CD4-positive, alpha-beta T cell (primary cell): ENCODE data around the gene TBC1D2B. TPM values are rescaled to one million over a fixed set of nuclear protein-coding genes. Genes with fewer than 3 reads are reported as not detected.
A peak's percentile ranks its signal among the peaks of the same experiment; 100 is the strongest.

Experiments
- ATAC-seq: fragments of 200-7000 bp; cut with Tn5 transposase; one replicate; pipeline ENCODE4 v1.10.0; 2022; ENCODE audit warnings: mild to moderate bottlenecking; ENCODE audit not compliant: poor library complexity
- CTCF ChIA-PET: fragments of 350-600 bp; sonication (Branson Sonifier 250); formaldehyde crosslinking; loops from one replicate; lab custom pipeline; 2021; ENCODE audit warnings: antibody characterized with exemption, inconsistent platforms; lab: Charles Lee
- POLR2A ChIA-PET: fragments of 350-600 bp; sonication (Branson Sonifier 250); formaldehyde crosslinking; loops from one replicate; lab custom pipeline; 2021; ENCODE audit warnings: antibody characterized with exemption, inconsistent platforms; lab: Charles Lee
- DNase-seq, 14 experiments: peaks; one replicate each; pipeline ENCODE4 v3.0.0-alpha.2; 2013 to 2020; ENCODE audit warnings: mixed read lengths in 2 of 14
- H3K27ac ChIP-seq, 2 donors: one replicate each; pipeline versions ENCODE4 v1.5.1 to v1.7.0; 2013; ENCODE audit warnings: low read length in 2 of 2, low read depth in 1 of 2, mild to moderate bottlenecking in 1 of 2
- H3K27me3 ChIP-seq, 2 experiments: 1 replicate in 1 of 2; 2 replicates in 1 of 2; pipeline versions ENCODE4 v1.6.1 to v1.7.0; 2013; ENCODE audit warnings: low read length in 2 of 2, control low read depth in 1 of 2, mild to moderate bottlenecking in 1 of 2, moderate library complexity in 1 of 2; ENCODE audit not compliant: insufficient read depth in 2 of 2, control insufficient read depth in 1 of 2
- H3K36me3 ChIP-seq: one replicate; pipeline ENCODE4 v1.6.1; 2013; ENCODE audit warnings: low read length, control low read depth; ENCODE audit not compliant: insufficient read depth
- H3K4me1 ChIP-seq: one replicate; pipeline ENCODE4 v1.6.1; 2013; ENCODE audit warnings: low read length, control low read depth; ENCODE audit not compliant: insufficient read depth
- H3K4me3 ChIP-seq: one replicate; pipeline ENCODE4 v1.5.1; 2013; ENCODE audit warnings: mild to moderate bottlenecking, low read length, moderate library complexity
- H3K9me3 ChIP-seq, 2 experiments: 1 replicate in 1 of 2; 2 replicates in 1 of 2; pipeline versions ENCODE4 v1.6.1 to v1.7.0; 2013; ENCODE audit warnings: low read length in 2 of 2, mild to moderate bottlenecking in 2 of 2, control low read depth in 1 of 2, moderate library complexity in 1 of 2; ENCODE audit not compliant: control insufficient read depth in 1 of 2, insufficient read depth in 1 of 2
- H3K27ac Mint-ChIP-seq: one replicate; pipeline ENCODE4 v1.8.0; 2020; ENCODE audit warnings: mixed read lengths
- H3K27me3 Mint-ChIP-seq: one replicate; pipeline ENCODE4 v1.8.0; 2021; ENCODE audit warnings: mixed read lengths
- H3K36me3 Mint-ChIP-seq: one replicate; pipeline ENCODE4 v1.8.0; 2021; ENCODE audit warnings: low read depth, mixed read lengths
- H3K4me1 Mint-ChIP-seq: one replicate; pipeline ENCODE4 v1.8.0; 2021; ENCODE audit warnings: low read depth, mixed read lengths
- H3K4me3 Mint-ChIP-seq: one replicate; pipeline ENCODE4 v1.8.0; 2020; ENCODE audit warnings: mild to moderate bottlenecking, mixed read lengths
- H3K9me3 Mint-ChIP-seq: one replicate; pipeline ENCODE4 v1.8.0; 2020; ENCODE audit warnings: mixed read lengths
- intact Hi-C, 2 experiments: fragments of 100-400 bp; cut with DNase I in 1 of 2; cut with micrococcal nuclease in 1 of 2; formaldehyde crosslinking; loops; one replicate each; pipeline versions ENCODE4 v1.15.1 to v1.9.0; 2023 to 2025; cut with DNase I, micrococcal nuclease
- total RNA-seq, 174 experiments: library from RNA in 2 of 174; stranded (reverse) in 2 of 174; gene quantifications; one replicate each; pipeline ENCODE4 v1.2.3 and lab custom pipeline; 2021 to 2026
- TF ChIP-seq, protein P1 (sequence below): fragments of 200-600 bp; IDR thresholded peaks from one replicate; pipeline ENCODE4 v1.8.0; 2022; ENCODE audit warnings: antibody characterized with exemption, mild to moderate bottlenecking

TBC1D2B gene
- total RNA-seq, 2 experiments from 2014 or later: 89.3 to 97.6 TPM

DNA sequence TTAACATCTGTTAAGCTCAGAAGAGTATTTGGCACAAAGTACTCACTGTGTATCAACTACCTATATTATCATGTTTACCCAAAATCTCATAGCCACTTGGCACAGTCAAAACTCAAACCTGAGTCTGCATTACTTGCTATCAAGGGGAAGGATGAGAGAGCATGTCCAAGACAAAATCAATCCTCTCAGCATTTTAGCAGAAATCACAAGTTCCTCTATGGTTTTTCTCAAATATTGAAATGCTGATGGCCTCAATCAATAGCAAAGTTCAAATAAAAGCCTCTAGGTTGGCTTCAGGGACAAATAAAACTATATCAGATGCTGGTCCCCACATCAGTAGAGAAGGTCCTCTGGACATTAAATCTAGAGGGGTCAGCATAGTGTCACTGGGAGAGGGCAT is 14.3 kb downstream of the TBC1D2B start:
- H3K9me3 Mint-ChIP-seq: no peaks in the 10 kb centered on the region
- Histone ChIP-seq H3K27ac (no peak overlapping the region), H3K4me1 (peaks cover 85% of the 10 kb centered on the region), H3K36me3 (no peaks in the 10 kb centered on the region), H3K9me3 (no peaks in the 10 kb centered on the region), H3K27me3 (no peaks in the 10 kb centered on the region), H3K4me3 (no peak overlapping the region)
- no peaks in the 10 kb centered on the region for H3K27me3 Mint-ChIP-seq
- DNase-seq: no peak
- ChIA-PET POLR2A (interaction anchor here (2.0 to 3.7 kb wide), 4 partner anchors 9 to 28 kb away, joined by 15 to 40 read pairs (median 18); no protein-coding TSS in a partner anchor), CTCF (interaction anchor here (1.1 to 2.4 kb wide), 4 partner anchors 8 to 45 kb away, joined by 3 to 9 read pairs (median 9); no protein-coding TSS in a partner anchor)
- H3K36me3 Mint-ChIP-seq: no peaks in the 10 kb centered on the region
- peaks cover 24% of the 10 kb centered on the region for H3K4me1 Mint-ChIP-seq
- no peak for ATAC-seq
- intact Hi-C loops: no loop called here
- TF ChIP-seq, protein P1, sequence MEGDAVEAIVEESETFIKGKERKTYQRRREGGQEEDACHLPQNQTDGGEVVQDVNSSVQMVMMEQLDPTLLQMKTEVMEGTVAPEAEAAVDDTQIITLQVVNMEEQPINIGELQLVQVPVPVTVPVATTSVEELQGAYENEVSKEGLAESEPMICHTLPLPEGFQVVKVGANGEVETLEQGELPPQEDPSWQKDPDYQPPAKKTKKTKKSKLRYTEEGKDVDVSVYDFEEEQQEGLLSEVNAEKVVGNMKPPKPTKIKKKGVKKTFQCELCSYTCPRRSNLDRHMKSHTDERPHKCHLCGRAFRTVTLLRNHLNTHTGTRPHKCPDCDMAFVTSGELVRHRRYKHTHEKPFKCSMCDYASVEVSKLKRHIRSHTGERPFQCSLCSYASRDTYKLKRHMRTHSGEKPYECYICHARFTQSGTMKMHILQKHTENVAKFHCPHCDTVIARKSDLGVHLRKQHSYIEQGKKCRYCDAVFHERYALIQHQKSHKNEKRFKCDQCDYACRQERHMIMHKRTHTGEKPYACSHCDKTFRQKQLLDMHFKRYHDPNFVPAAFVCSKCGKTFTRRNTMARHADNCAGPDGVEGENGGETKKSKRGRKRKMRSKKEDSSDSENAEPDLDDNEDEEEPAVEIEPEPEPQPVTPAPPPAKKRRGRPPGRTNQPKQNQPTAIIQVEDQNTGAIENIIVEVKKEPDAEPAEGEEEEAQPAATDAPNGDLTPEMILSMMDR: no peak
- no peak overlapping the region for H3K27ac Mint-ChIP-seq
- no peak overlapping the region for H3K4me3 Mint-ChIP-seq

DNA sequence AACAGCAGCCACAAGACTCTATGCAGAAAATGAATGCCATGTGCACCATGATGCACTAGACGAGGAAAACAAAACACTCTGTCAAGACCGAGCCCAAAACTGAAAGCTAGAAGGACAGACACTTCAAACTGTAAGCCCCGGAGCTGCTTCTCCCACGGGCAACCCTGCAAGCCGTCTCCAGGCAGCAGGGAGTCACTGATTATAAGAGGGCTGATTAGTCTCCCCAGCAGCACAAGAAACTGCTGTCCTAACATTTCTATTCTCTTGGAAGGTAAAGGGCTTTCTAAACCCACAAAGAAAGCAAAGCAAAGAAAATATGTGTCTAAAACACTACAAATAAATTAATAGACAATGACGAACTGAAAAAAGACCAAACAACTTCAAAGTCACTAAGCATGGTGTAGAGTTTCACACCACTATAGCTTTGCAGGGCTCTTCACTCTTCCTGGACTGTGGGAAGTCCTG is 15.5 kb downstream of the TBC1D2B start:
- ChIA-PET POLR2A (interaction anchor here (0.9 to 3.7 kb wide), 6 partner anchors 10 to 27 kb away, joined by 3 to 40 read pairs (median 16); no protein-coding TSS in a partner anchor), CTCF (interaction anchor here (1.1 to 2.4 kb wide), 5 partner anchors 10 to 46 kb away, joined by 3 to 9 read pairs (median 9); no protein-coding TSS in a partner anchor)
- peak in 7 of 14 experiments; percentile 29 to 70 (median 53) for DNase-seq
- TF ChIP-seq, protein P1: no peak
- Mint-ChIP-seq H3K4me1 (peaks cover 35% of the 10 kb centered on the region), H3K27ac (no peak overlapping the region), H3K4me3 (peak overlapping the region; percentile 79), H3K27me3 (no peaks in the 10 kb centered on the region), H3K36me3 (no peaks in the 10 kb centered on the region), H3K9me3 (no peaks in the 10 kb centered on the region)
- no peaks in the 10 kb centered on the region for H3K27me3 ChIP-seq
- intact Hi-C loops: no loop called here
- ATAC-seq: peak; percentile 80
- H3K4me3 ChIP-seq: peak overlapping the region; percentile 35
- H3K27ac ChIP-seq: peak overlapping the region; percentile 27 to 43
- H3K4me1 ChIP-seq: peaks cover 87% of the 10 kb centered on the region
- H3K9me3 ChIP-seq: no peaks in the 10 kb centered on the region
- no peaks in the 10 kb centered on the region for H3K36me3 ChIP-seq

DNA sequence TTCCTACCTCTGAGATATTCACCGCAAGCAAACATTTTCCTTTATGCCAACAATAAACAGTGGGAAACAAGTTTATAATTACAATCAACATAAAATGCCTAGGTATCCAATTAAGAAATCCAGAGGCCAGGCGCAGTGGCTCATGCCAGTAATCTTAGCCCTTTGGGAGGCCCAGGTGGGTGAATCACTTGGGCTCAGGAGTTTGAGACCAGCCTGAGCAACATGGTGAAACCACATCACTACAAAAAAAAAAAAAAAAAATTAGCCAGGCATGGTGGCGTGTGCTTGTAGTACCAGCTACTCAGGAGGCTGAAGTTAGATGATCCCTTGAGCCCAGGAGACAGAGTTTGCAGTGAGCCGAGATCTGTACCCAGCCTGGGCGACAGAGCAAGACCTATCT is 17.3 kb downstream of the TBC1D2B start:
- Mint-ChIP-seq H3K27me3 (no peaks in the 10 kb centered on the region), H3K4me1 (peaks cover 53% of the 10 kb centered on the region), H3K9me3 (no peaks in the 10 kb centered on the region), H3K27ac (peak overlapping the region; percentile 84), H3K4me3 (peak overlapping the region; percentile 65), H3K36me3 (no peaks in the 10 kb centered on the region)
- Histone ChIP-seq H3K27me3 (no peaks in the 10 kb centered on the region), H3K4me3 (no peak overlapping the region), H3K9me3 (no peaks in the 10 kb centered on the region), H3K4me1 (peaks cover 87% of the 10 kb centered on the region), H3K36me3 (no peaks in the 10 kb centered on the region), H3K27ac (peak overlapping the region in 1 of 2 donors; percentile 6)
- ATAC-seq (no peak), DNase-seq (peak in 2 of 14 experiments; percentile 16 to 30)
- intact Hi-C loops: no loop called here
- POLR2A ChIA-PET: interaction anchor here (0.7 to 14.1 kb wide), 7 partner anchors 9 to 26 kb away, joined by 3 to 304 read pairs (median 10); partner anchors contain the start of gene TBC1D2B
- TF ChIP-seq, protein P1: no peak
- CTCF ChIA-PET: interaction anchor here (0.7 to 1.2 kb wide), 2 partner anchors 8 to 60 kb away, joined by 3 read pairs; no protein-coding TSS in a partner anchor
